Right atrium auricular region (tissue), 2 donors: Measurements from ENCODE around the gene C10orf62. TPM values are rescaled to one million over a fixed set of nuclear protein-coding genes. Genes with fewer than 3 reads are reported as not detected.
A peak's percentile ranks its signal among the peaks of the same experiment; 100 is the strongest.

Experiments used
- DNase-seq: peaks from one replicate; pipeline ENCODE4 v3.0.0-alpha.2; 2019; ENCODE audit warnings: low spot score
- H3K27ac ChIP-seq, 2 donors: fragments of 200-600 bp; sonication (generic); 1 replicate in 1 of 2; 2 replicates in 1 of 2; pipeline ENCODE4 v1.5.1; 2016 to 2019
- H3K27me3 ChIP-seq, 2 donors: fragments of 200-600 bp; sonication (generic); one replicate each; pipeline versions ENCODE4 v1.5.1 to v1.6.0; 2017 to 2019
- H3K36me3 ChIP-seq: fragments of 200-600 bp; sonication (generic); one replicate; pipeline ENCODE4 v1.5.1; 2016
- H3K4me1 ChIP-seq, 2 donors: fragments of 200-600 bp; sonication (generic); one replicate each; pipeline versions ENCODE4 v1.5.1 to v1.6.0; 2017 to 2019
- H3K4me3 ChIP-seq, 2 donors: fragments of 200-600 bp; sonication (generic); 1 replicate in 1 of 2; 2 replicates in 1 of 2; pipeline ENCODE4 v1.5.1; 2017 to 2019; ENCODE audit warnings: mild to moderate bottlenecking in 1 of 2, moderate library complexity in 1 of 2
- H3K9me3 ChIP-seq, 2 donors: fragments of 200-600 bp; sonication (generic); one replicate each; pipeline ENCODE4 v1.5.1; 2019
- total RNA-seq, 2 donors: library from RNA; depleted of rRNA; stranded (reverse); fragments of >200 nt; gene quantifications; one replicate each; pipeline ENCODE4 v1.1.0, GENCODE V29; 2016
- TF ChIP-seq, protein P1 (sequence below), 2 donors: fragments of 200-600 bp; sonication (generic); IDR thresholded peaks; one replicate each; pipeline ENCODE4 v1.5.1; 2019; ENCODE audit warnings: antibody characterized with exemption in 2 of 2

C10orf62 gene
- total RNA-seq, 2 donors from 2014 or later, result 0.35 to 0.67 TPM

DNA sequence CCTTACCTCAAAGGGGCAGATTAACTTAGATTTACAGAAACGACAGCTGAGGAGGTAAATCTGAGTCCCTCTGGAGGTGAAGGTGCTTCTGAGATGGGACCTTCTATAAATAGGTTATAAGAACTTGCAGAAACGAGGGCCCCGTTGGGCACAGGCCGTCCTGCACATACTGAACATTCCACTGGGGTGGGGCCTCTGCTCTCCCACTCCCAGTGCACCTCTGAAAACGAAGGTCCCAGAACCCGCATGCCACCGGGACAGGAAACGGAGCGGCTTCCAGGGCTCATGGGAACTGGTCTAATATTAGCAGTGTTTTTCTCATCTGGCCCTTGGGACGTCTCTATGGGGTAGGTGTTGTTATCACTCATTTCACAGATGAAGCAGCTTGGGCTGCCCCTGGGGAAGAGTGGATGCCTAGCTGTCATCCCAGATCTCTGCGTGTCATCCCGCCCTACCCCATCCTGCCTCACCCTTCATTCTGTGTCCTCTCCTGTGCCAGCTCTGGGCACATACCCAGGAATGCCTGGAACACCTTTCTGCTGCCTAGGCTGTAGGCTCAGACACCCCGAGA lies 19.6 kb downstream of the C10orf62 start:
- H3K4me3 ChIP-seq, result no peak overlapping the region
- H3K4me1 ChIP-seq, result peaks cover 0 to 29% of the 10 kb centered on the region in 2 donors
- H3K9me3 ChIP-seq, result no peaks in the 10 kb centered on the region
- no peaks in the 10 kb centered on the region for H3K27me3 ChIP-seq
- TF ChIP-seq, protein P1, sequence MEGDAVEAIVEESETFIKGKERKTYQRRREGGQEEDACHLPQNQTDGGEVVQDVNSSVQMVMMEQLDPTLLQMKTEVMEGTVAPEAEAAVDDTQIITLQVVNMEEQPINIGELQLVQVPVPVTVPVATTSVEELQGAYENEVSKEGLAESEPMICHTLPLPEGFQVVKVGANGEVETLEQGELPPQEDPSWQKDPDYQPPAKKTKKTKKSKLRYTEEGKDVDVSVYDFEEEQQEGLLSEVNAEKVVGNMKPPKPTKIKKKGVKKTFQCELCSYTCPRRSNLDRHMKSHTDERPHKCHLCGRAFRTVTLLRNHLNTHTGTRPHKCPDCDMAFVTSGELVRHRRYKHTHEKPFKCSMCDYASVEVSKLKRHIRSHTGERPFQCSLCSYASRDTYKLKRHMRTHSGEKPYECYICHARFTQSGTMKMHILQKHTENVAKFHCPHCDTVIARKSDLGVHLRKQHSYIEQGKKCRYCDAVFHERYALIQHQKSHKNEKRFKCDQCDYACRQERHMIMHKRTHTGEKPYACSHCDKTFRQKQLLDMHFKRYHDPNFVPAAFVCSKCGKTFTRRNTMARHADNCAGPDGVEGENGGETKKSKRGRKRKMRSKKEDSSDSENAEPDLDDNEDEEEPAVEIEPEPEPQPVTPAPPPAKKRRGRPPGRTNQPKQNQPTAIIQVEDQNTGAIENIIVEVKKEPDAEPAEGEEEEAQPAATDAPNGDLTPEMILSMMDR (IDR thresholded peaks at IDR 0.05), result no peak
- H3K27ac ChIP-seq, result peak overlapping the region; percentile 75 to 90
- peak; percentile 73 for DNase-seq
- H3K36me3 ChIP-seq, result no peaks in the 10 kb centered on the region

DNA sequence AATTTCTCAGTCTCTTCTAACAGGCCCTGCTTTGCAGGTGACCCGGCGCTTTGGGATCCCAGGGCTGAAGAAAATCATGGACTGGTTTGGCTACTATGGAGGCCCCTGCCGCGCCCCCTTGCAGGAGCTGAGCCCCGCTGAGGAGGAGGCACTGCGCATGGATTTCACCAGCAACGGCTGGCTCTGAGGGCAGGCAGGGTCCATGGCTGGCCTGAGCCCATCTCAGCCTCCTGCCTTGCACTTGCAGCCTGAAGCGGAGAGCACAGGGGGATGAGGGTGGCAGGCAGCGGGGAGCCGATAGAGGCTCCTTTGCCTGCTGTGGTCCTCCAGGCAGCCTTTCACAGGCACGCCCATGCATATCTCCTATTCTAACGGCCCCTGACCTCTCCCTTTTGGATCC lies 22.0 kb downstream of the C10orf62 start:
- Histone ChIP-seq H3K9me3 (no peaks in the 10 kb centered on the region), H3K27me3 (no peaks in the 10 kb centered on the region), H3K27ac (peak overlapping the region; percentile 6 to 90), H3K4me1 (peaks cover 0 to 29% of the 10 kb centered on the region in 2 donors), H3K4me3 (no peak overlapping the region), H3K36me3 (no peaks in the 10 kb centered on the region)
- TF ChIP-seq, protein P1 (IDR thresholded peaks at IDR 0.05), result no peak
- DNase-seq, result no peak

DNA sequence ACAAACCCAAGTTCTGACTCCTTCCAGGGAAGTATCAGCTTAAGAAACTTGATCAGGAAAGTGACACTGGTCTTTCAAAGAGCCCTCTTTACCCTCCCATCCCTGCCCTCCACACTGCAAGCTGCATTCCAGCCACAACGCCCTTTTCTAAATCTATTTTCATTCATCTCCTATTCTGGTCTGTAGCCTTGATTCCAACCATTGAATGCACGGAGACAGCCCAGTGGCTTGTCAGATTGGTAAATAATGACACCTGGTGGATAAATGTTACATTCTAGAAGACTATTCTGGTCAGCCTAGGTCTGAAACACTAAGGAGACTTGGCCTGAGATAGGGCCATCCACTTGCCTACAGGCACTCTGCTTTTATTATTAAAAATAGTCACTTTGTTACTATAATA lies 22.9 kb downstream of the C10orf62 start:
- DNase-seq, result no peak
- no peaks in the 10 kb centered on the region for H3K9me3 ChIP-seq
- TF ChIP-seq, protein P1 (IDR thresholded peaks at IDR 0.05), result peak in 1 of 2 donors; percentile 68

DNA sequence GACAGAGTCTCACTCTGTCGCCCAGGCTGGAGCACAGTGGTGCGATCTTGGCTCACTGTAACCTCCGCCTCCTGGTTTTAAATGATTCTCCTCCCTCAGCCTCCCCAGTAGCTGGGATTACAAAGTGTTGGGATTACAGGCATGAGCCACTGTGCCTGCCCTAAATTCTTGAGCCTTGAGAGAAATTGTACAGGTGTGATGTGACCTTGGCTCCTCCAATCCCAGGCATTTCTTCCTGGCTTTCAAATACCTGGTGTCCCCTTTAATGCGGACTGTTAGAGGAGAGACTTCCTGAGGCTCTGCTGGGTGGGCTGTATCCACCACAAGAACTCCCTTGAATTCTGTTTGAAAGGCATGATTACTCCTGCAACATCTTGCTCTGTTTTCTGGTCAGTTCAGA lies 28.8 kb downstream of the C10orf62 start:
- no peaks in the 10 kb centered on the region for H3K4me1 ChIP-seq

More for the DNA sequence above, 22.9 kb downstream of the C10orf62 start:
- Histone ChIP-seq H3K27me3 (no peaks in the 10 kb centered on the region), H3K27ac (peak overlapping the region; percentile 6 to 90), H3K36me3 (no peaks in the 10 kb centered on the region), H3K4me3 (no peak overlapping the region), H3K4me1 (peaks cover 0 to 29% of the 10 kb centered on the region in 2 donors)

DNA sequence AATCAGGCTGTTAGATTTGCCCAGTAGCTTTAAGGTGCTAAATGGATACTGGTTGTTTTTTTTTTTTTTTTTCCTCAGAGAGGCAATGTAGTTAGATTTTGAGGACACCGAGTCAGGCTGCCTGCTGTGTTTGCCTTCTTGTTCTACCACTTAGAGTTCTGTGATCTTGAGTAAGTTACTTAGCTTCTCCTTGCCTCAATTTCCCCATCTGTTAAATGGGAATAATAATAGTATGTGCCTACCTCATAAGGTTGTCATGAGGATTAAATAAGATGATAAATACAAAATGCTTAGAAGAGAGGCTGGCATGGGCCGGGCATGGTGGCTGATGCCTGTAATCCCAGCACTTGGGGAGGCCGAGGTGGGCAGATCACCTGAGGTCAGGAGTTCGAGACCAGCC lies 29.2 kb downstream of the C10orf62 start:
- TF ChIP-seq, protein P1 (IDR thresholded peaks at IDR 0.05), result no peak
- Histone ChIP-seq H3K4me3 (no peak overlapping the region), H3K4me1 (no peaks in the 10 kb centered on the region), H3K27me3 (no peaks in the 10 kb centered on the region), H3K36me3 (no peaks in the 10 kb centered on the region), H3K27ac (no peak overlapping the region), H3K9me3 (no peaks in the 10 kb centered on the region)
- DNase-seq, result no peak

More for the DNA sequence above, 28.8 kb downstream of the C10orf62 start:
- H3K36me3 ChIP-seq, result no peaks in the 10 kb centered on the region
- H3K4me3 ChIP-seq, result no peak overlapping the region
- TF ChIP-seq, protein P1 (IDR thresholded peaks at IDR 0.05), result no peak
- H3K9me3 ChIP-seq, result no peaks in the 10 kb centered on the region
- H3K27me3 ChIP-seq, result no peaks in the 10 kb centered on the region
- no peak overlapping the region for H3K27ac ChIP-seq
- DNase-seq, result no peak

DNA sequence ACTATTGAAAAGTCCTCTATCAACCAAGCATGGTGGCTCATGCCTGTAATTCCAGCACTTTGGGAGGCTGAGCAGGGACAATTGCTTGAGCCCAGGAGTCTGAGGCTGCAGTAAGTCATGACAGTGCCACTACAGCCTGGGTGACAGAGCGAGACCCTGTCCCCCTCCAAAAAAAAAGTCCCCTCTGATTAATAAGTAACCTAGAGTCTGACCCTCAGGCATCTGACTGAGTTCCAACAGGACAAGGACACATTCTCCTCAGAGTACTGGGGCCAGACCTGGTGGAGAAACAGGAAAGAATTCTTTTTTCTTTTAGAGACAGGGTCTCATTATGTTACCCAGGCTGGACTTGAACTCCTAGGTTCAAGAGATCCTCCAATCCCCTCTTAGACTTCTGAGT lies 33.8 kb downstream of the C10orf62 start:
- TF ChIP-seq, protein P1 (IDR thresholded peaks at IDR 0.05), result no peak
- peaks cover 0 to 4% of the 10 kb centered on the region in 2 donors for H3K4me1 ChIP-seq
- H3K9me3 ChIP-seq, result no peaks in the 10 kb centered on the region
- no peak for DNase-seq
- no peaks in the 10 kb centered on the region for H3K36me3 ChIP-seq
- no peak overlapping the region for H3K4me3 ChIP-seq
- H3K27me3 ChIP-seq, result no peaks in the 10 kb centered on the region
- no peak overlapping the region for H3K27ac ChIP-seq
